ENCODE measurements around the gene INPP5D. TPM values are rescaled to one million over a fixed set of nuclear protein-coding genes. Genes with fewer than 3 reads are reported as not detected.
"Not testable (repeated sequence)": the region's sequence is repeated elsewhere in the genome, so short reads cannot be mapped to it uniquely, and the experiment has no call there.

The INPP5D gene
- total RNA-seq, 4 donors from 2014 or later, result 6.5 to 18.7 (median 11.5) TPM

DNA sequence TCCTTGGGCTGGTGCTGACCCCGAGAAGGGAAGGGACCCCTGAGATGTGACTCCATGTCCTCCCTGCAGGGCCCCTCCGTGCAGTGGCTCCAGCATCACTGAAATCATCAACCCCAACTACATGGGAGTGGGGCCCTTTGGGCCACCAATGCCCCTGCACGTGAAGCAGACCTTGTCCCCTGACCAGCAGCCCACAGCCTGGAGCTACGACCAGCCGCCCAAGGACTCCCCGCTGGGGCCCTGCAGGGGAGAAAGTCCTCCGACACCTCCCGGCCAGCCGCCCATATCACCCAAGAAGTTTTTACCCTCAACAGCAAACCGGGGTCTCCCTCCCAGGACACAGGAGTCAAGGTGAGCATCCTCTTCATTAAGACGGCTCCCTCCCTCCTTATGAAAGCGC, 137.9 kb downstream of the INPP5D start:
- WGBS, result 87% methylated on average over 10 of the region's 12 CpGs
- H3K27me3 ChIP-seq, result no peaks in the 10 kb centered on the region
- H3K4me3 ChIP-seq, result no peak overlapping the region
- DNase-seq (ENCODE audit: low spot score in 2 of 2), result no peak
- peaks cover 18% of the 10 kb centered on the region for H3K36me3 ChIP-seq
- TF ChIP-seq POLR2AphosphoS5 (IDR thresholded peaks at IDR 0.05) (no peak), POLR2A (IDR thresholded peaks at IDR 0.05) (no peak), EP300 (IDR thresholded peaks at IDR 0.05) (no peak)
- TF ChIP-seq, protein P1, sequence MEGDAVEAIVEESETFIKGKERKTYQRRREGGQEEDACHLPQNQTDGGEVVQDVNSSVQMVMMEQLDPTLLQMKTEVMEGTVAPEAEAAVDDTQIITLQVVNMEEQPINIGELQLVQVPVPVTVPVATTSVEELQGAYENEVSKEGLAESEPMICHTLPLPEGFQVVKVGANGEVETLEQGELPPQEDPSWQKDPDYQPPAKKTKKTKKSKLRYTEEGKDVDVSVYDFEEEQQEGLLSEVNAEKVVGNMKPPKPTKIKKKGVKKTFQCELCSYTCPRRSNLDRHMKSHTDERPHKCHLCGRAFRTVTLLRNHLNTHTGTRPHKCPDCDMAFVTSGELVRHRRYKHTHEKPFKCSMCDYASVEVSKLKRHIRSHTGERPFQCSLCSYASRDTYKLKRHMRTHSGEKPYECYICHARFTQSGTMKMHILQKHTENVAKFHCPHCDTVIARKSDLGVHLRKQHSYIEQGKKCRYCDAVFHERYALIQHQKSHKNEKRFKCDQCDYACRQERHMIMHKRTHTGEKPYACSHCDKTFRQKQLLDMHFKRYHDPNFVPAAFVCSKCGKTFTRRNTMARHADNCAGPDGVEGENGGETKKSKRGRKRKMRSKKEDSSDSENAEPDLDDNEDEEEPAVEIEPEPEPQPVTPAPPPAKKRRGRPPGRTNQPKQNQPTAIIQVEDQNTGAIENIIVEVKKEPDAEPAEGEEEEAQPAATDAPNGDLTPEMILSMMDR (IDR thresholded peaks at IDR 0.05), result no peak
- H3K27ac ChIP-seq, result no peak overlapping the region
- no peaks in the 10 kb centered on the region for H3K4me1 ChIP-seq
- H3K9me3 ChIP-seq, result no peaks in the 10 kb centered on the region

DNA sequence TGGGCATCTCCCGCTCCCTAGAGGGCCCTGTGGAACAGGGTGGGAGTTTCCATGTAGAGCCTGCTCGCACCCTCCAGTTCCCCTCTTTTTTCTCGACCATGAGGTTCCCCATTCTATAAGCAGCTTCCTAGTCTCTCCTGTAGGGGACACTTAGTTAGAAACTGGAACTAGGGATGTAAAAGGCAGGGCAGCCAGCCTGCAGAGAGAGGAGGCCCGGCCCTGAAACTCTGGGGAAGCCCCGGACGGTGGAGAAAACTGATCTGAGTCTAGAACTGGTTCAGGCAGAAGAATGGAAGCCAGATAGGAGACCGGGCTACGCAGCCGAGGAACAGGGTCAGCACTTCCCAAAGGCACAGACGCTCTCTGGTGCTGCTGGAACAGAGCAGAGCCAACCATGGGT, 139.7 kb downstream of the INPP5D start:
- no peak for TF ChIP-seq POLR2AphosphoS5 (IDR thresholded peaks at IDR 0.05)

GRCh38 chr2:233200790-233201189, 140.6 kb downstream of the INPP5D start:
- not testable (repeated sequence) for H3K9me3 ChIP-seq; H3K27ac ChIP-seq; H3K4me3 ChIP-seq; H3K4me1 ChIP-seq; H3K27me3 ChIP-seq; DNase-seq (ENCODE audit: low spot score in 2 of 2)
- H3K36me3 ChIP-seq, result peaks cover 11% of the 10 kb centered on the region
- WGBS, result 95% methylated on average over 5 of the region's 5 CpGs

More for the DNA sequence above, 139.7 kb downstream of the INPP5D start:
- no peak for DNase-seq (ENCODE audit: low spot score in 2 of 2)
- H3K36me3 ChIP-seq, result peaks cover 16% of the 10 kb centered on the region
- WGBS, result 88% methylated on average over 10 of the region's 10 CpGs
- H3K27ac ChIP-seq, result no peak overlapping the region
- H3K4me3 ChIP-seq, result no peak overlapping the region
- no peaks in the 10 kb centered on the region for H3K9me3 ChIP-seq
- H3K27me3 ChIP-seq, result no peaks in the 10 kb centered on the region
- H3K4me1 ChIP-seq, result no peaks in the 10 kb centered on the region

- H3K36me3 ChIP-seq, result peaks cover 11% of the 10 kb centered on the region
These were observed 141.3 kb downstream of the INPP5D start for GRCh38 chr2:233201258-233202013.

GRCh38 chr2:233202531-233202944, 142.4 kb downstream of the INPP5D start:
- 80% methylated on average over 5 of the region's 5 CpGs for whole genome bisulfite sequencing
- Histone ChIP-seq H3K27me3 (no peaks in the 10 kb centered on the region), H3K4me3 (no peak overlapping the region), H3K4me1 (no peaks in the 10 kb centered on the region), H3K36me3 (peaks cover 8% of the 10 kb centered on the region), H3K9me3 (no peaks in the 10 kb centered on the region), H3K27ac (no peak overlapping the region)
- TF ChIP-seq, protein P1 (IDR thresholded peaks at IDR 0.05), result no peak
- TF ChIP-seq EP300 (IDR thresholded peaks at IDR 0.05) (no peak), POLR2AphosphoS5 (IDR thresholded peaks at IDR 0.05) (no peak), POLR2A (IDR thresholded peaks at IDR 0.05) (no peak)
- DNase-seq (ENCODE audit: low spot score in 2 of 2), result no peak

More at GRCh38 chr2:233201258-233202013, 141.3 kb downstream of the INPP5D start:
- no peaks in the 10 kb centered on the region for H3K9me3 ChIP-seq
- no peaks in the 10 kb centered on the region for H3K27me3 ChIP-seq
- no peak for DNase-seq (ENCODE audit: low spot score in 2 of 2)
- TF ChIP-seq, protein P1 (IDR thresholded peaks at IDR 0.05), result no peak
- TF ChIP-seq EP300 (IDR thresholded peaks at IDR 0.05) (no peak), POLR2A (IDR thresholded peaks at IDR 0.05) (no peak), POLR2AphosphoS5 (IDR thresholded peaks at IDR 0.05) (no peak)
- no peaks in the 10 kb centered on the region for H3K4me1 ChIP-seq
- H3K27ac ChIP-seq, result no peak overlapping the region
- no peak overlapping the region for H3K4me3 ChIP-seq
- 83% methylated on average over 10 of the region's 15 CpGs for WGBS

- Histone ChIP-seq H3K27me3 (no peaks in the 10 kb centered on the region), H3K4me1 (no peaks in the 10 kb centered on the region), H3K4me3 (no peak overlapping the region), H3K9me3 (no peaks in the 10 kb centered on the region), H3K36me3 (peaks cover 4% of the 10 kb centered on the region), H3K27ac (no peak overlapping the region)
- WGBS, result 98% methylated on average over 5 of the region's 5 CpGs
- TF ChIP-seq POLR2AphosphoS5 (IDR thresholded peaks at IDR 0.05) (no peak), POLR2A (IDR thresholded peaks at IDR 0.05) (no peak), EP300 (IDR thresholded peaks at IDR 0.05) (no peak)
- TF ChIP-seq, protein P1 (IDR thresholded peaks at IDR 0.05), result no peak
- no peak for DNase-seq (ENCODE audit: low spot score in 2 of 2)
These were observed 142.9 kb downstream of the INPP5D start for GRCh38 chr2:233203060-233203459.

Data from suprapubic skin (tissue), 4 donors.